HEK293 (cell line): ENCODE measurements around the gene BDKRB2.

Experiments used
- CTCF ChIA-PET: fragments of 350-600 bp; formaldehyde crosslinking; extraction: SDS; loops from one replicate; lab custom pipeline; 2021; ENCODE audit warnings: antibody characterized with exemption; lab: Yijun Ruan, JAX
- POLR2A ChIA-PET: fragments of 300-600 bp; formaldehyde crosslinking; extraction: SDS; loops from one replicate; lab custom pipeline; 2020; ENCODE audit warnings: antibody characterized with exemption, inconsistent platforms; lab: Yijun Ruan, JAX
- H3K27ac ChIP-seq: fragments of 200-500 bp; sonication (Bioruptor generic); 2 replicates; pipeline ENCODE4 v1.5.1; 2014; ENCODE audit warnings: low read depth, low read length, control low read depth, inconsistent platforms; ENCODE audit errors: extremely low read depth
- H3K36me3 ChIP-seq, 2 experiments: fragments of 200-500 bp in 1 of 2; sonication (Bioruptor generic) in 1 of 2; 1 replicate in 1 of 2; 2 replicates in 1 of 2; pipeline ENCODE4 v1.5.1; 2014 to 2017; ENCODE audit warnings: inconsistent platforms in 2 of 2, low read length in 2 of 2; ENCODE audit not compliant: control insufficient read depth in 2 of 2, insufficient read depth in 1 of 2
- H3K4me1 ChIP-seq: fragments of 200-500 bp; sonication (Bioruptor generic); 2 replicates; pipeline ENCODE4 v1.5.1; 2014; ENCODE audit warnings: mild to moderate bottlenecking, low read length, inconsistent platforms; ENCODE audit not compliant: control insufficient read depth, insufficient read depth
- H3K4me3 ChIP-seq: 2 replicates; pipeline ENCODE4 v1.5.1; 2011; ENCODE audit warnings: low read depth, mild to moderate bottlenecking, control low read depth, low read length, moderate library complexity
- H3K9me3 ChIP-seq: fragments of 200-500 bp; sonication (Bioruptor generic); 2 replicates; pipeline ENCODE4 v1.5.1; 2014; ENCODE audit warnings: low read depth, low read length, inconsistent platforms; ENCODE audit not compliant: control insufficient read depth, insufficient read depth
- EGR2 ChIP-seq: fragments of 450-650 bp; formaldehyde crosslinking; IDR thresholded peaks from 2 replicates; pipeline ENCODE4 v1.5.1; 2016; ENCODE audit warnings: low read depth, missing biosample characterization, missing genetic modification characterization
- MZF1 ChIP-seq: fragments of 450-650 bp; formaldehyde crosslinking; IDR thresholded peaks from 2 replicates; pipeline ENCODE4 v1.5.1; 2017; ENCODE audit warnings: missing biosample characterization, missing genetic modification characterization, borderline replicate concordance
- REPIN1 ChIP-seq: fragments of 450-650 bp; formaldehyde crosslinking; IDR thresholded peaks from 2 replicates; pipeline ENCODE4 v1.5.1; 2017; ENCODE audit warnings: missing biosample characterization, missing genetic modification characterization, low read depth
- SCRT2 ChIP-seq: fragments of 450-650 bp; formaldehyde crosslinking; IDR thresholded peaks from 2 replicates; pipeline ENCODE4 v1.5.1; 2016; ENCODE audit warnings: missing biosample characterization, missing genetic modification characterization
- ZNF112 ChIP-seq: fragments of 450-650 bp; formaldehyde crosslinking; IDR thresholded peaks from 2 replicates; pipeline ENCODE4 v1.5.0; 2017; ENCODE audit warnings: missing biosample characterization, missing genetic modification characterization
- ZNF132 ChIP-seq: fragments of 450-650 bp; formaldehyde crosslinking; IDR thresholded peaks from 2 replicates; pipeline ENCODE4 v1.5.1; 2017; ENCODE audit warnings: missing biosample characterization, missing genetic modification characterization, borderline replicate concordance
- ZNF202 ChIP-seq: fragments of 450-650 bp; formaldehyde crosslinking; IDR thresholded peaks from 2 replicates; pipeline ENCODE4 v1.5.1; 2016; ENCODE audit warnings: missing biosample characterization, missing genetic modification characterization, borderline replicate concordance
- ZNF24 ChIP-seq: fragments of 450-650 bp; formaldehyde crosslinking; IDR thresholded peaks from 2 replicates; pipeline ENCODE4 v1.5.1; 2016; ENCODE audit warnings: missing biosample characterization, missing genetic modification characterization
- ZNF292 ChIP-seq: fragments of 450-650 bp; formaldehyde crosslinking; IDR thresholded peaks from 2 replicates; pipeline ENCODE4 v1.5.1; 2016; ENCODE audit warnings: low read depth, missing biosample characterization, missing genetic modification characterization, borderline replicate concordance
- ZNF311 ChIP-seq: fragments of 450-650 bp; formaldehyde crosslinking; IDR thresholded peaks from 2 replicates; pipeline ENCODE4 v1.5.1; 2017; ENCODE audit warnings: missing biosample characterization, missing genetic modification characterization, borderline replicate concordance
- ZNF354C ChIP-seq: fragments of 450-650 bp; formaldehyde crosslinking; IDR thresholded peaks from 2 replicates; pipeline ENCODE4 v1.5.1; 2016; ENCODE audit warnings: missing biosample characterization, missing genetic modification characterization, low read depth, borderline replicate concordance
- ZNF510 ChIP-seq: fragments of 450-650 bp; formaldehyde crosslinking; IDR thresholded peaks from 2 replicates; pipeline ENCODE4 v1.5.1; 2018; ENCODE audit warnings: mild to moderate bottlenecking, missing genetic modification characterization, missing biosample characterization; ENCODE audit not compliant: insufficient replicate concordance
- ZNF610 ChIP-seq: fragments of 450-650 bp; formaldehyde crosslinking; IDR thresholded peaks from 2 replicates; pipeline ENCODE4 v1.5.1; 2016; ENCODE audit warnings: missing biosample characterization, missing genetic modification characterization, borderline replicate concordance
- ZNF626 ChIP-seq: fragments of 450-650 bp; sonication (Bioruptor Pico); formaldehyde crosslinking; IDR thresholded peaks from 2 replicates; pipeline ENCODE4 v1.5.1; 2018; ENCODE audit warnings: missing biosample characterization, missing genetic modification characterization, inconsistent platforms
- ZNF76 ChIP-seq: fragments of 450-650 bp; formaldehyde crosslinking; IDR thresholded peaks from 2 replicates; pipeline ENCODE4; 2016; ENCODE audit warnings: low read depth, missing biosample characterization, missing genetic modification characterization, borderline replicate concordance
- TF ChIP-seq, protein P1 (sequence below): fragments of 450-650 bp; formaldehyde crosslinking; IDR thresholded peaks from 2 replicates; pipeline ENCODE4 v1.5.1; 2017; ENCODE audit warnings: missing biosample characterization, missing genetic modification characterization
- TF ChIP-seq, protein P2 (sequence below): fragments of 450-650 bp; formaldehyde crosslinking; IDR thresholded peaks from 2 replicates; pipeline ENCODE4 v1.5.1; 2016; ENCODE audit warnings: missing biosample characterization, missing genetic modification characterization, low read depth
- TF ChIP-seq, protein P3 (sequence below): fragments of 450-650 bp; IDR thresholded peaks from 2 replicates; pipeline ENCODE4 v1.5.1; 2018; ENCODE audit warnings: missing biosample characterization, missing genetic modification characterization
- TF ChIP-seq, protein P4 (sequence below): fragments of 450-650 bp; formaldehyde crosslinking; IDR thresholded peaks from 2 replicates; pipeline ENCODE4 v1.5.1; 2016; ENCODE audit warnings: missing biosample characterization, missing genetic modification characterization
- TF ChIP-seq, protein P5 (sequence below): IDR thresholded peaks from 2 replicates; pipeline ENCODE4 v1.6.1; 2011; ENCODE audit warnings: mild to moderate bottlenecking, low read depth, low read length, borderline replicate concordance
- TF ChIP-seq, protein P6 (sequence below): sonication (generic); formaldehyde crosslinking; IDR thresholded peaks from 2 replicates; pipeline ENCODE4 v1.8.1; 2022; ENCODE audit warnings: mild to moderate bottlenecking, moderate library complexity, missing genetic modification reagents
- TF ChIP-seq, protein P7 (sequence below): fragments of 450-650 bp; formaldehyde crosslinking; IDR thresholded peaks from 2 replicates; pipeline ENCODE4; 2016; ENCODE audit warnings: missing biosample characterization, missing genetic modification characterization

Gene BDKRB2

DNA sequence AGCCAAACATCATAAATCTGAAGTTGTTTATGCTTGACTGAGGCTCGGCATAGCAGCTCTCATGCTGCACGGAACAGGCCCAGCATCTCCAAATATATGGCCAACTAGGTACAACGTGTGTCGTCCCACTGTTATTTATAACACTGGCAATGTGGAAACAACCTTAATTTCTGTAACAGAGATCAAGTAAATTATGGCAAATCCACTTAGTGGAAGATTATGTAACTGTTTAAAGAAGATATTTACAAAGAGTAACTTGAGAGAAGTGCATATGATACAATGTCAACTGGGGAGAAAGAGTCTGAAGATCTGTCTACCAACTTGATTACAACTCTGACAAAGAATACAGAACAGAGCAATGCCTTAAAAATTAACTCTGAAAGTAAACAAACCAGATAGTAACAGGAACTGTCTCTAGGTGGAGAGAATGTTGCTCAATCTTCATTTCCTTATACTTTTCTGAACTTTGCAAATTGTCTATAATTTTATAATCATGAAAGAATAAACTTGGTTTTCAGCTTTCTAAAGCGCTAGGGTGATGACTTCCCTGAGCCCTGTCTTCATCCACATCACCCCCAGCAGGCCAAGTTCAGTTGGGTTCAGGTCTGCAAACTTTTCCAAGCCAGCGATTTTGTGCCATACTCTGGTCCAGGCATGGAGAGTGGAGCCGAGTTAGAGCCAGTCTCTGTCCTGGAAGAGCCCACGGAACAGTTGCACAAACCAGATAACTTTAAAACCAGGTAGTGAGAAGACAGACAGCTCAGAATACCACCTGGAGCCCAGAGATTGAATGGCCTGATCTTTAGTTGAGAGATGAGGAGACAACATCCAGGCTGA, 44.3 kb upstream of the BDKRB2 start:
- Histone ChIP-seq H3K36me3 (no peaks in the 10 kb centered on the region), H3K27ac (no peak overlapping the region), H3K4me1 (no peaks in the 10 kb centered on the region), H3K4me3 (no peak overlapping the region)
- CTCF ChIA-PET = interaction anchor here (1.0 kb wide), 1 partner anchor 114 kb away, joined by 4 read pairs; no protein-coding TSS in a partner anchor
- TF ChIP-seq MZF1 (tag by site-specific recombination) (no peak), ZNF112 (no peak), ZNF354C (tag by site-specific recombination) (no peak), ZNF24 (tag by site-specific recombination) (no peak), REPIN1 (no peak), ZNF610 (no peak)
- TF ChIP-seq, protein P1, sequence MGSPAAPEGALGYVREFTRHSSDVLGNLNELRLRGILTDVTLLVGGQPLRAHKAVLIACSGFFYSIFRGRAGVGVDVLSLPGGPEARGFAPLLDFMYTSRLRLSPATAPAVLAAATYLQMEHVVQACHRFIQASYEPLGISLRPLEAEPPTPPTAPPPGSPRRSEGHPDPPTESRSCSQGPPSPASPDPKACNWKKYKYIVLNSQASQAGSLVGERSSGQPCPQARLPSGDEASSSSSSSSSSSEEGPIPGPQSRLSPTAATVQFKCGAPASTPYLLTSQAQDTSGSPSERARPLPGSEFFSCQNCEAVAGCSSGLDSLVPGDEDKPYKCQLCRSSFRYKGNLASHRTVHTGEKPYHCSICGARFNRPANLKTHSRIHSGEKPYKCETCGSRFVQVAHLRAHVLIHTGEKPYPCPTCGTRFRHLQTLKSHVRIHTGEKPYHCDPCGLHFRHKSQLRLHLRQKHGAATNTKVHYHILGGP (tag by site-specific recombination) = no peak
- TF ChIP-seq, protein P2, sequence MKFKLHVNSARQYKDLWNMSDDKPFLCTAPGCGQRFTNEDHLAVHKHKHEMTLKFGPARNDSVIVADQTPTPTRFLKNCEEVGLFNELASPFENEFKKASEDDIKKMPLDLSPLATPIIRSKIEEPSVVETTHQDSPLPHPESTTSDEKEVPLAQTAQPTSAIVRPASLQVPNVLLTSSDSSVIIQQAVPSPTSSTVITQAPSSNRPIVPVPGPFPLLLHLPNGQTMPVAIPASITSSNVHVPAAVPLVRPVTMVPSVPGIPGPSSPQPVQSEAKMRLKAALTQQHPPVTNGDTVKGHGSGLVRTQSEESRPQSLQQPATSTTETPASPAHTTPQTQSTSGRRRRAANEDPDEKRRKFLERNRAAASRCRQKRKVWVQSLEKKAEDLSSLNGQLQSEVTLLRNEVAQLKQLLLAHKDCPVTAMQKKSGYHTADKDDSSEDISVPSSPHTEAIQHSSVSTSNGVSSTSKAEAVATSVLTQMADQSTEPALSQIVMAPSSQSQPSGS = no peak
- TF ChIP-seq, all 188 proteins: peak for 0
- POLR2A ChIA-PET = no interaction called here
- no peaks in the 10 kb centered on the region for H3K9me3 ChIP-seq

DNA sequence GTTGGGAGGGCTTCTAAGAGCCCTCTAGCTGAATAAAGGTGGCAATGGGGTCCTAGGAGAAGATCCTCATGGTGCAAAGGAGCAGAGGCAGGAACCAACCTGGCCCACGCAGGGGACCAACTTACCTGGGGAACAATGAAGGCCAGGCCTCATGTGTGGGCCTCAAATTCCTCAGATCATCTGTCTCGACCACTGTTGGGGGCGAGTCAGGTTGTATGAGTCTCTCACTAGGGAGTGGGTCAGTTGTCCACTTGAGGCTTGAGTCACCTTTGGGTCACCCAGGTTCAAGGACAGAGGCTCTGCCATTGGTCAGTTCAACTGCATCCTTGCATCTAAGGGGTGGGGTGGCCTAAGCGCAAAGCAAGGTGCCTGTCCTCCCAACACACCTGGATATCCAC, 43.7 kb upstream of the BDKRB2 start:
- ChIA-PET CTCF (no interaction called here), POLR2A (no interaction called here)
- no peak overlapping the region for H3K27ac ChIP-seq

DNA sequence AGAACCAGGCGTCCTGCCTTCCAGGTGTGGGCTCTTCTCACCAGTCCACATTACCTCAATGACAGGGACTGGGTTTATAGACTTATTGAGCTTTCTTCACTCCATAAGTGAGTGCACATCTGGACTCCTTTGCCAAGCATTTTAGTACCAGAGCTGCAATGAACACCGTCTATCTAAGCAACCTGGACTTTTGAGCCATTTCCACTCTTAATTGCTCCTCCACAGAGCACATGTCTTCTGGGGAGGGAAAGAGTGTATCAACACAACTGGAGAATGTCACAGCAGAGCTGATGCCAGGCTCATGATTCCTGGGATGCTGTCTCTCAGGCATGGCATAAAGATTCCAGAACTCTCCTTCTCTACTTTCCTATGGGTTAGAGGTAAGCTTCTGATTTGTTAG, 43.0 kb upstream of the BDKRB2 start:
- CTCF ChIA-PET = no interaction called here
- POLR2A ChIA-PET = no interaction called here
- Histone ChIP-seq H3K9me3 (no peaks in the 10 kb centered on the region), H3K4me1 (no peaks in the 10 kb centered on the region), H3K27ac (no peak overlapping the region), H3K36me3 (no peaks in the 10 kb centered on the region), H3K4me3 (no peak overlapping the region)
- TF ChIP-seq ZNF132 (tag by site-specific recombination) = no peak
- TF ChIP-seq, protein P3, sequence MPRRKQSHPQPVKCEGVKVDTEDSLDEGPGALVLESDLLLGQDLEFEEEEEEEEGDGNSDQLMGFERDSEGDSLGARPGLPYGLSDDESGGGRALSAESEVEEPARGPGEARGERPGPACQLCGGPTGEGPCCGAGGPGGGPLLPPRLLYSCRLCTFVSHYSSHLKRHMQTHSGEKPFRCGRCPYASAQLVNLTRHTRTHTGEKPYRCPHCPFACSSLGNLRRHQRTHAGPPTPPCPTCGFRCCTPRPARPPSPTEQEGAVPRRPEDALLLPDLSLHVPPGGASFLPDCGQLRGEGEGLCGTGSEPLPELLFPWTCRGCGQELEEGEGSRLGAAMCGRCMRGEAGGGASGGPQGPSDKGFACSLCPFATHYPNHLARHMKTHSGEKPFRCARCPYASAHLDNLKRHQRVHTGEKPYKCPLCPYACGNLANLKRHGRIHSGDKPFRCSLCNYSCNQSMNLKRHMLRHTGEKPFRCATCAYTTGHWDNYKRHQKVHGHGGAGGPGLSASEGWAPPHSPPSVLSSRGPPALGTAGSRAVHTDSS (tag by site-specific recombination) = no peak
- TF ChIP-seq SCRT2 = no peak
- no peak for TF ChIP-seq EGR2 (tag by site-specific recombination)
- TF ChIP-seq ZNF510 (tag by site-specific recombination) = no peak
- no peak for TF ChIP-seq ZNF354C (tag by site-specific recombination)
- no peak for TF ChIP-seq ZNF202 (tag by site-specific recombination)
- TF ChIP-seq, protein P4, sequence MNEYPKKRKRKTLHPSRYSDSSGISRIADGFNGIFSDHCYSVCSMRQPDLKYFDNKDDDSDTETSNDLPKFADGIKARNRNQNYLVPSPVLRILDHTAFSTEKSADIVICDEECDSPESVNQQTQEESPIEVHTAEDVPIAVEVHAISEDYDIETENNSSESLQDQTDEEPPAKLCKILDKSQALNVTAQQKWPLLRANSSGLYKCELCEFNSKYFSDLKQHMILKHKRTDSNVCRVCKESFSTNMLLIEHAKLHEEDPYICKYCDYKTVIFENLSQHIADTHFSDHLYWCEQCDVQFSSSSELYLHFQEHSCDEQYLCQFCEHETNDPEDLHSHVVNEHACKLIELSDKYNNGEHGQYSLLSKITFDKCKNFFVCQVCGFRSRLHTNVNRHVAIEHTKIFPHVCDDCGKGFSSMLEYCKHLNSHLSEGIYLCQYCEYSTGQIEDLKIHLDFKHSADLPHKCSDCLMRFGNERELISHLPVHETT (tag by site-specific recombination) = no peak
- TF ChIP-seq, protein P5, sequence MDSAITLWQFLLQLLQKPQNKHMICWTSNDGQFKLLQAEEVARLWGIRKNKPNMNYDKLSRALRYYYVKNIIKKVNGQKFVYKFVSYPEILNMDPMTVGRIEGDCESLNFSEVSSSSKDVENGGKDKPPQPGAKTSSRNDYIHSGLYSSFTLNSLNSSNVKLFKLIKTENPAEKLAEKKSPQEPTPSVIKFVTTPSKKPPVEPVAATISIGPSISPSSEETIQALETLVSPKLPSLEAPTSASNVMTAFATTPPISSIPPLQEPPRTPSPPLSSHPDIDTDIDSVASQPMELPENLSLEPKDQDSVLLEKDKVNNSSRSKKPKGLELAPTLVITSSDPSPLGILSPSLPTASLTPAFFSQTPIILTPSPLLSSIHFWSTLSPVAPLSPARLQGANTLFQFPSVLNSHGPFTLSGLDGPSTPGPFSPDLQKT = no peak
- TF ChIP-seq ZNF626 (tag by site-specific recombination) = no peak

More for the DNA sequence above, 43.7 kb upstream of the BDKRB2 start:
- TF ChIP-seq, protein P6, sequence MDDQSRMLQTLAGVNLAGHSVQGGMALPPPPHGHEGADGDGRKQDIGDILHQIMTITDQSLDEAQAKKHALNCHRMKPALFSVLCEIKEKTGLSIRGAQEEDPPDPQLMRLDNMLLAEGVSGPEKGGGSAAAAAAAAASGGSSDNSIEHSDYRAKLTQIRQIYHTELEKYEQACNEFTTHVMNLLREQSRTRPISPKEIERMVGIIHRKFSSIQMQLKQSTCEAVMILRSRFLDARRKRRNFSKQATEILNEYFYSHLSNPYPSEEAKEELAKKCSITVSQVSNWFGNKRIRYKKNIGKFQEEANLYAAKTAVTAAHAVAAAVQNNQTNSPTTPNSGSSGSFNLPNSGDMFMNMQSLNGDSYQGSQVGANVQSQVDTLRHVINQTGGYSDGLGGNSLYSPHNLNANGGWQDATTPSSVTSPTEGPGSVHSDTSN (CRISPR knock-in tag) = no peak
- no peak for TF ChIP-seq ZNF311 (tag by site-specific recombination)
- TF ChIP-seq, protein P7, sequence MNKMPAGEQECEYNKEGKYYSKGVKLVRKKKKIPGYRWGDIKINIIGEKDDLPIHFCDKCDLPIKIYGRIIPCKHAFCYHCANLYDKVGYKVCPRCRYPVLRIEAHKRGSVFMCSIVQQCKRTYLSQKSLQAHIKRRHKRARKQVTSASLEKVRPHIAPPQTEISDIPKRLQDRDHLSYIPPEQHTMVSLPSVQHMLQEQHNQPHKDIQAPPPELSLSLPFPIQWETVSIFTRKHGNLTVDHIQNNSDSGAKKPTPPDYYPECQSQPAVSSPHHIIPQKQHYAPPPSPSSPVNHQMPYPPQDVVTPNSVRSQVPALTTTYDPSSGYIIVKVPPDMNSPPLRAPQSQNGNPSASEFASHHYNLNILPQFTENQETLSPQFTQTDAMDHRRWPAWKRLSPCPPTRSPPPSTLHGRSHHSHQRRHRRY (tag by site-specific recombination) = no peak
- TF ChIP-seq ZNF76 = no peak
- no peak for TF ChIP-seq ZNF292
- Histone ChIP-seq H3K4me3 (no peak overlapping the region), H3K36me3 (no peaks in the 10 kb centered on the region), H3K4me1 (no peaks in the 10 kb centered on the region), H3K9me3 (no peaks in the 10 kb centered on the region)
